Jurkat, Clone E6-1 (cell line): Measurements from ENCODE around the gene ZNF598.
"Not testable (repeated sequence)": the region's sequence is repeated elsewhere in the genome, so short reads cannot be mapped to it uniquely, and the experiment has no call there.

ENCODE experiments used
- DNase-seq: peaks from one replicate; pipeline ENCODE4 v3.0.0-alpha.2; 2011; ENCODE audit warnings: low read depth, low spot score
- H3K4me3 ChIP-seq: 2 replicates; pipeline ENCODE4 v1.5.1; 2011; ENCODE audit warnings: mild to moderate bottlenecking, low read length, control low read depth, moderate library complexity

The ZNF598 gene

GRCh38 chr16:2042171-2042985 is 32.8 kb upstream of the ZNF598 start:
- DNase-seq = no peak
- no peak overlapping the region for H3K4me3 ChIP-seq

DNA sequence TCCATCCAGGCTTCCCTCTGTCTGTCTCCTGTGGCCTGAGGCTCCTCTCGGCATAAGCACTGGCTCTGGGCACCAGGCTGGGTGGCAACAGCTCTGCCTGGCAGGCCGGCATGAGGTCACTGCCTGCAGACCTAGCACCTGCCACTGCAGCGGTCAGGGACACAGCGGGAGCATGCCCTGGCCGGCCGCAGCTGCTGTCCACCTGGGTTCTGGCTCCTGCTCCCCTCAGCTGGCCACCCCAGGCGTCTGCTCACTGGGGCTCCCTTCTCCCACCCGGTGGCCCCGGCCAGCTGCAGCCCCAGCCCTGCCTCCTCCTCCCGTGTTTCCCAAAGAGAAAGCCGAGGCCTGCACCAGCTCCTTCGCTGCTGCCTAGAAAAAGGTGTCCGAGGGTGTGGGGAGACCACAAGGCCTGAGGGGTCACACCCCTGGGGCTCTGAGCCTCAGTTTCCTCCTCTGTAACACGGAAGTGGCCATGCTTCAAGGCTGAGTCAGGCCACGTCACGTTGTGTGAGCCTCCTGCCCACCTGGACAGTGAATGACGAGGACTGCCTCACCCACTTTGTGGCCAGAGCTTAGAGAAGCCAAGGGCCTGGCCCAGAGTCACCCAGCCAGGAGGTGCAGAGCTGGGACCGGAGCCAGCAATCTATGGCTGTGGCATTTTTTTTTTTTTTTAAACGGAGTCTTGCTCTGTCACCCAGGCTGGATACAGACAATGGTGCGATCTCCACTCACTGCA is 31.3 kb upstream of the ZNF598 start:
- DNase-seq = no peak
- H3K4me3 ChIP-seq = no peak overlapping the region

DNA sequence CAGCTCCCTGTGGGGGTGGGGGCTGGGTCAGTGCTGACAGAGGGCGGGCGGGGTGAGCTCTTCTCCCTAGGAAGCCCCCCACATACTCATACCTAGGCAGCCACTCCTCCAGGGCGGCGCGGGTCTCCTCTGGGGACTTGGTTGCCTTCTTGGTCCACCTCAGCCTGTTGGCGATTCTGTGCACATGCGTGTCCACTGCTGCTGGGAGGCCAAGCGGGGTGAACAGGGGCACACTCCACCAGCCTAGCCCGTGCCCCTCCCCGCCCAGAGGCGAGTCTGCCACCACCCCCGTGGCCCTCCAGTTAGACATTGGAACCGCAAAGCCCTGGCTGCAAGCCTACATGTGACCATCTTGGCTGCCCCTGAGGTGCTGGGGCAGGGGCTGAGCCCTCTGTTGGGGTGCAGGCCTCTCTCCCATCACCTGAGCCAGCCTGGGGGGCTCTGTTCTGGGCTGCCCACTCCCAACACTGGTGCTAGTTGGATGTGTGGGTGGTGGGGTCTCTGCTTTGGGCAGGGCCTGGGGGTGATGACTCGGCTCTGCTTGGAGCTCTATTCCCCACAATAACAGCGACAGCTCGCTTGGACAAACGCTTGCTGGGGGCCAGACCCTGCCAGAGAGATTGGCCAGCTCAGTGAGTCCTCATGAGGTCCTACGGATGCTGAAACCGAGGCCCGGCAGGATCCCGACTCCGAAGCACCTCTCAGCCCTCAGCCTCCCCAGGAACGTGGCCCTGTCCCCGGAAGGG is 30.6 kb upstream of the ZNF598 start:
- H3K4me3 ChIP-seq = no peak overlapping the region
- DNase-seq = no peak

GRCh38 chr16:2039274-2040031 is 29.8 kb upstream of the ZNF598 start:
- no peak for DNase-seq
- H3K4me3 ChIP-seq = no peak overlapping the region

- H3K4me3 ChIP-seq = no peak overlapping the region
- DNase-seq = no peak
Observed at GRCh38 chr16:2038382-2039231, 29.0 kb upstream of the ZNF598 start.

GRCh38 chr16:2037647-2038381 is 28.2 kb upstream of the ZNF598 start:
- H3K4me3 ChIP-seq = no peak overlapping the region
- DNase-seq = no peak

GRCh38 chr16:2037115-2037514 is 27.5 kb upstream of the ZNF598 start:
- no peak for DNase-seq
- no peak overlapping the region for H3K4me3 ChIP-seq

DNA sequence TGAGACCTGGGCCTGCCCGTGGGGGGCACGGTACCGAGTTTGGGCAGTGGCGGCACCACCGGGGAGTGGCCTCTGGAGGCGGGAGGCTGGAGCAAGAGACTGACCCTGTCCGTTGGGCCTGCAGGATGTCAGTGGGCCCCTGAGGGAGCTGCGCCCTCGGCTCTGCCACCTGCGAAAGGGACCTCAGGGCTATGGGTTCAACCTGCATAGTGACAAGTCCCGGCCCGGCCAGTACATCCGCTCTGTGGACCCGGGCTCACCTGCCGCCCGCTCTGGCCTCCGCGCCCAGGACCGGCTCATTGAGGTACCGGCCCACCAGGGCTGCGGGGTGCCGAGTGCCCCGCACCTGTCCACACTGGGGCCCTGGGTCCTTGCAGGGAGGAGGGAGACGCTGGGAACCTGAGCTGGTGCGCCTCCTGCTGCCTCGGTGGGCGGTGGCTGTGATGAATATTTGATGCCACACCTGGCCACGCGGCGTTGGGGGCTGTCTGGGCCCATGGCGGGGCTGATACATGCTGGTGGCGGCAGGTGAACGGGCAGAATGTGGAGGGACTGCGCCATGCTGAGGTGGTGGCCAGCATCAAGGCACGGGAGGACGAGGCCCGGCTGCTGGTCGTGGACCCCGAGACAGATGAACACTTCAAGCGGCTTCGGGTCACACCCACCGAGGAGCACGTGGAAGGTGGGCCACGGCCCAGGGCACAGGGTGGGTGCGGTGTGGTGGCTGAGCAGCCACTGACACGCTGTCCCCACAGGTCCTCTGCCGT is 26.8 kb upstream of the ZNF598 start:
- no peak for DNase-seq
- H3K4me3 ChIP-seq = no peak overlapping the region

- H3K4me3 ChIP-seq = no peak overlapping the region
- no peak for DNase-seq
Observed at GRCh38 chr16:2035431-2036199, 26.0 kb upstream of the ZNF598 start.

DNA sequence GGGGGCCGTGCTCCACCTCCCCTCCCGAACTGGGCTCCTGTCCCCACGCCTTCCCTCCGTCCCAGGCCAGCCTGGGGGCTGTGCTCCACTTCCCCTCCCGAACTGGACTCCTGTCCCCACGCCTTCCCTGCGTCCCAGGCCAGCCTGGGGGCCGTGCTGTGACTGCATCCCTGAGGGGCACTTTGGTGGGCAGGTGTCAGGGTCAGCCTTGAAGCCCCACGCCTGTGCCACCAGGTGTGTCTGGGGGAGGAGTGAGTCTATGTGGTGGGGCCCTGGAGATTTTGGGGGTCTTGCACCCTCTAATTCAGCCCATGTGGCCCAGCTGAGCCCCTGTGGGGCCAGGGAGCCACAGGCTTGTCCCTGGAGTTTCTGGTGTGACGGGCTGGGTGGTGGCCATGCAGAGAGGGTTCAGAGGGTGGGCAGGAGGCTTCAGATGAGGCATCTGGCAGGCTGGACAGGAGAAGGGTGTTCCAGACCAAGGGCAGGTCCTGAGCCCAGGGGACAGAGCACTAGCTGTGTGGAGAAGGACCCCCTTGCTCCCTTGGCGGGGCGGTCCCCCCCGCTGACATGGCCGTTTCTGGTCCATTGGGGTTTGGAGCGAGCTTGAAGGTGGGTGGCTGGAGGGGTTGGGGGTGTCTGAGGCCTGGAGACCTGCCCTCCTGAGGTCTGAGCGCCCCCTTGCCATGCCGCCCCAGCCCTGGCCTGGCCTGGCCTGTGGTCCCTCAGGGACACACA is 25.2 kb upstream of the ZNF598 start:
- no peak for DNase-seq
- H3K4me3 ChIP-seq = no peak overlapping the region

DNA sequence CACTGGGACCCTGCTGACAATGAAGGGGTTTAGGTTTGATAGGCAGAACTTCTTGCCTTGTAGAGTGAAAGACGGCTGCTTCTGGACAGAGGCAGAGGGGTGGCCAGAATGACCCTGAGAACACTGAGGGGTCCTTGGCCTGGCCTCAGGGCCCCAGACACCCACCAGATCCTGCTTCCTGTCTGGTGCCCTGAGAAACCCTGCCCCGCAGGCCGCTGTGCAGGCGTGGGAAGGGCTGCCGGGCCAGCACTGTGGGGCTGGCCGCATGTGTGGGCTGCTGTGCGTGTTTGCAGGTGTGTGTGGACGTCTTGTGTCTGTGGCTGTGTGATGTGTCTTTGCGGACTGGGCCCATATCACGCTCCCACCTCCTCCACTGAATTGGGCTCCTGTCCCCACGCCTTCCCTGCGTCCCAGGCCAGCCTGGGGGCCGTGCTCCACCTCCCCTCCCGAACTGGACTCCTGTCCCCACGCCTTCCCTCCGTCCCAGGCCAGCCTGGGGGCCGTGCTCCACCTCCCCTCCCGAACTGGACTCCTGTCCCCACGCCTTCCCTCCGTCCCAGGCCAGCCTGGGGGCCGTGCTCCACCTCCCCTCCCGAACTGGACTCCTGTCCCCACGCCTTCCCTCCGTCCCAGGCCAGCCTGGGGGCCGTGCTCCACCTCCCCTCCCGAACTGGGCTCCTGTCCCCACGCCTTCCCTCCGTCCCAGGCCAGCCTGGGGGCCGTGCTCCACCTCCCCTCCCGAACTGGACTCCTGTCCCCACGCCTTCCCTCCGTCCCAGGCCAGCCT is 24.5 kb upstream of the ZNF598 start:
- DNase-seq, H3K4me3 ChIP-seq: not testable (repeated sequence)

DNA sequence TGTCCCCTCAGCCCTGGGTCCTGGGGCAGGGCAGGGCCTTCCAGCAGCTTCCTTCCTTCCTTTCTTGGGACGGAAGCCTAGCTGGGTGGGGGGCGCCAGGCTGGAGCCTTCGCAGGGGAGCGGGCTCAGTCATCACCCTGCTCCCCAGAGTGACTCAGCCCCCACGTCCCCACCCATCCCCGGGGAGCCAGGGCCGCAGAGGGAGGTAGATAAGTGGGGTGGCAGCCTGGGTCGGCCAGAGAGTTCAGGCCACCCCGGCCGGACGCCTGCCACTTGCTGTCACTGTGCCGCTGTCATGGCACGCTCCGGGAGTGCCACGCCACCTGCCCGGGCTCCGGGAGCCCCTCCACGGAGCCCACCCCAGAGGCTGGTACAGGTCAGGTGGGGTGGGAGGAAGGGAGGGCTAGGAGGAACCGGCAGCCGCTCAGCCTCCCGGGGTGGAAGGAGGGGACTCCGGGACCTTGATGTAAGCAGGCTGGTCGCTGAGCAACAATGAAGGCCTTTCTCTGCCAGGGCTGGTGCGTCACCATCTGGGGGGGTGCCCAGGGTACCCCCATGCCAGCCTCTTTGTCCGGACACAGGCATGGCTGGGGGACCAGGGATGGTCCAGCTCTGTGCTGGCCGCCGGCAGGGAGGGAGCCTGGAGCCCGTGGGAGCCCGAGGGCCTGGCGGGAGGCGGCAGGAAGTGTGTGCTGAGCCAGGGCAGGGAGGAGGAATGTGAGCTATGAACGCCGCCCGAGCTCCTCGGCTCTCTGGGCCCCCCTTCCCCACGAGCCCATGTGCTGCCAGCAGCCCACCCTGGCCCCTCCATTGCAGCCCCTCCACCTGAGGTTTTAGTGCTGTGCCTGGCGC is 23.7 kb upstream of the ZNF598 start:
- no peak overlapping the region for H3K4me3 ChIP-seq
- no peak for DNase-seq

DNA sequence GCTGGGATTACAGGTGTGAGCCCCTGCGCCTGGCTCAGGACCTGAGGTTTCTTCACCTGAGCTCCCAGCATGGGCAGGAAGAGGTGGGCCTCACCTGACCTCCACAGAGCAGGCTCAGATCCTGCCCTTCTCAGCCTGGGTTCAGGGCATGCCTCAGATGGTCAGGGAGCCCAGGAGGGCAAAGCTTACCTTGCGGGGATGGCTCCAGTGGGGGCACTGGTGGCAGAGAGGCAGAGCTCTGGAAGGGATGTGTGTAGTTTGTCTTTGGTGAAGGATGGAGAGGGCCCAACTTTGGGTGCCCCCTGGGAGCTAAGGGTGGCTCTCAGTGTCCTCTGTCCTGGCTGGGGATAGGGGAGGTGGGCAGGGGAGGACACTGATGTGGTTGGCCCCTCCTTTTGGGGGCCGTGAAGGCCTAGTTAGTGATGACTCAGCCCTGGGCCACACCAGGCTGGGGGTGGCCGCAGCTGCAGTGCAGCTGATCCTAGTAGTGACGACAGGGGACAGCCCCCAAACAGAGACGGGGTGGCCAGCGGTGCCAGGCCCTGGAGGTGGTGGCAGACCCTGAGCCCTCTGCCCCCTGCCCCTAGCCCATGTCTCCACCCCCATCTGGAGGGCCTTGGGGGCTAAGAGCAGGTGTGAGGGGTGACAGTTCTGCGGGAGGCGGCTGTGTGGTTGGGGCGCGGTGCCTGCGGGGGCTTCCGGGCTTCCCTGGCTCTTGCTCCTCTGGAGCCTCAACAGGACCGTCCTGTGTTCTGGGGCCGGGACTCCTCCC is 22.9 kb upstream of the ZNF598 start:
- no peak overlapping the region for H3K4me3 ChIP-seq

More for the DNA sequence above, 22.9 kb upstream of the ZNF598 start:
- no peak for DNase-seq
